Measurements from ENCODE around the gene PXDN.

The PXDN gene

DNA sequence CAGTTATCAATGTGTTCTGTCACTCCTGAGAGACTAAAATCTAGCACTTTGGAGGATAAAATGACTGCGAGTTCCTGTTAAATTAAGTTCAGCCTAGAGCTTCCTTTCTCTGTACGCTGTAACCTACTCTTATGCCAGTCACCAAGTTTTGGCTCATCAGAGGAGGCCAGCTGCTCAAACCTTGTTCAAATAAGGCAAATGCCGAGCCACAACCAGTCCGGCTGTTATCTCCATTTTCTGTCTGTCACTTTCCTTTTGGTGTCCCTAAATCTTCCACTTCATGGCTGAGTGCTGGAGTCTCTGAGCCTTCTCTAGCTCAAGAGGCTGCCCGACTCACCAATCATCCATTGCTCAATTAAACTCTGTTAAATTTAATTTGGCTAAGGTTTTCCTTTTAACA is 33.5 kb upstream of the PXDN start:
- Histone ChIP-seq H3K4me1 (no peaks in the 10 kb centered on the region), H3K27me3 (no peaks in the 10 kb centered on the region), H3K4me3 (ENCODE audit: low read depth, low read length) (no peak overlapping the region), H3K36me3 (no peaks in the 10 kb centered on the region), H3K9me3 (no peaks in the 10 kb centered on the region)
- TF ChIP-seq, protein P1, sequence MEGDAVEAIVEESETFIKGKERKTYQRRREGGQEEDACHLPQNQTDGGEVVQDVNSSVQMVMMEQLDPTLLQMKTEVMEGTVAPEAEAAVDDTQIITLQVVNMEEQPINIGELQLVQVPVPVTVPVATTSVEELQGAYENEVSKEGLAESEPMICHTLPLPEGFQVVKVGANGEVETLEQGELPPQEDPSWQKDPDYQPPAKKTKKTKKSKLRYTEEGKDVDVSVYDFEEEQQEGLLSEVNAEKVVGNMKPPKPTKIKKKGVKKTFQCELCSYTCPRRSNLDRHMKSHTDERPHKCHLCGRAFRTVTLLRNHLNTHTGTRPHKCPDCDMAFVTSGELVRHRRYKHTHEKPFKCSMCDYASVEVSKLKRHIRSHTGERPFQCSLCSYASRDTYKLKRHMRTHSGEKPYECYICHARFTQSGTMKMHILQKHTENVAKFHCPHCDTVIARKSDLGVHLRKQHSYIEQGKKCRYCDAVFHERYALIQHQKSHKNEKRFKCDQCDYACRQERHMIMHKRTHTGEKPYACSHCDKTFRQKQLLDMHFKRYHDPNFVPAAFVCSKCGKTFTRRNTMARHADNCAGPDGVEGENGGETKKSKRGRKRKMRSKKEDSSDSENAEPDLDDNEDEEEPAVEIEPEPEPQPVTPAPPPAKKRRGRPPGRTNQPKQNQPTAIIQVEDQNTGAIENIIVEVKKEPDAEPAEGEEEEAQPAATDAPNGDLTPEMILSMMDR (IDR thresholded peaks at IDR 0.05; ENCODE audit: low read depth, low read length): no peak
- no peak for DNase-seq

DNA sequence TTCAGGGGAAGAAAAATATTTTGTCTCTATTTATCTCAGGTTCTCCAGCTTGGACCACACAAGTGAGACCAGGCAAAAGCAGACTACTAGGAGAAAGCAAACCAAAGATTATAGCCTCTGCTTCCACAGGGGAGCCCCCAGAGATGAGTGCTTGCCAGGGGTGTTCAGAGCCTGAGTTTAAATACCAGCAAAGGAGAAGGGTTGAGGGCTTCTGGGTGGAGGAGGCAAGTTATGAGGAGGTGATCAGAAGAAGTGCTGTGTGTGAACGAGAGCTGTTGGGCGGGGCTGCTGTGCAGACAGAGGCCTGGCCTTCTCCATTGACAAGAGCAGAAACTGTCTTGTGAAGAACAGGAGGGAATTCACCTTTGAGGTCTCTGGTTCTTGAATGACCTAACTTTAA is 32.8 kb upstream of the PXDN start:
- no peaks in the 10 kb centered on the region for H3K9me3 ChIP-seq
- no peaks in the 10 kb centered on the region for H3K27me3 ChIP-seq
- H3K4me3 ChIP-seq (ENCODE audit: low read depth, low read length): no peak overlapping the region
- DNase-seq: no peak
- no peaks in the 10 kb centered on the region for H3K4me1 ChIP-seq
- TF ChIP-seq, protein P1 (IDR thresholded peaks at IDR 0.05; ENCODE audit: low read depth, low read length): no peak
- no peaks in the 10 kb centered on the region for H3K36me3 ChIP-seq

DNA sequence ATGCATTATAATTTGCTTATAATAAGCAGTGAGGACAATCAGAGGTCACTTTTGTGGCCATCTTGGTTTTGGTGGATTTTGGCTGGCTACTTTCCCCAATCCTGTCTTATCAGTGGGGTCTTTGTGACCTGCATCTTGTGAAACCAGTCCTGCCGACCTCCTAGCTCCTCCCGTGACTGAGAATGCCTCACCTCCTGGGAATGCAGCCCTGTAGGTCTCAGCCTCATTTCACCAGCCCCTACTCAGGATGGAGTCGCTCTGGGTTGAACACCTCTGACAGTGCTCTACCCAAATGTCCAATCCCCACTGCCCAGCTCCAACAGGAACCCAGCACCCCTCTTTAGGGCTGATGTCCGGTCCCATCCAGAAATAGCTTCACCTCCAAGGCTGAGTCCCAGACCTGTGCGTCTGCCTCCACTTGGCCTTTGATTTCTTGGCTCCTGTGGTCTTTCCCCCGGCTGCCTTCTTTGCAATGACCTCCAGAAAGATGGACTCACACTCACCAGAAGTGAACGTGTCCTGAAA is 31.3 kb upstream of the PXDN start:
- Histone ChIP-seq H3K4me1 (no peaks in the 10 kb centered on the region), H3K36me3 (no peaks in the 10 kb centered on the region), H3K27me3 (no peaks in the 10 kb centered on the region), H3K9me3 (no peaks in the 10 kb centered on the region), H3K4me3 (ENCODE audit: low read depth, low read length) (no peak overlapping the region)
- TF ChIP-seq, protein P1 (IDR thresholded peaks at IDR 0.05; ENCODE audit: low read depth, low read length): no peak
- no peak for DNase-seq

DNA sequence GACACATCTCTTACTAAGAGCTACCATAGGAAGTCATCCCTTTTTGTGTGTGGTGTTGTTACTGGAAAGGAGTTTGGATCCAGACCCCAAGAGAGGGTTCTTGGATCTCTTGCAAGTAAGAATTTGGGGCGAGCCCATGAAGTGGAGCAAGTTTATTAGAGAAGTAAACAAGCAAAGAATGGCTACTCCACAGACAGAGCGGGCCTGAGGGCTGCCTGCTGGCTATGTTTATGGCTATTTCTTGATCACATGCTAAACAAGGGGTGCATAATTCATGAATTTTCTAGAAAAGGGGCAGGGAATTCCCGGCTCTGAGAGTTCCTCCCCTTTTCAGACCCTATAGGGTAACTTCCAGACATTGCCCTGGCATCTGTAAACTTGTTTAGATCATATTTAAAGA is 30.6 kb upstream of the PXDN start:
- H3K4me3 ChIP-seq (ENCODE audit: low read depth, low read length): no peak overlapping the region
- TF ChIP-seq, protein P1 (IDR thresholded peaks at IDR 0.05; ENCODE audit: low read depth, low read length): no peak
- no peaks in the 10 kb centered on the region for H3K9me3 ChIP-seq

DNA sequence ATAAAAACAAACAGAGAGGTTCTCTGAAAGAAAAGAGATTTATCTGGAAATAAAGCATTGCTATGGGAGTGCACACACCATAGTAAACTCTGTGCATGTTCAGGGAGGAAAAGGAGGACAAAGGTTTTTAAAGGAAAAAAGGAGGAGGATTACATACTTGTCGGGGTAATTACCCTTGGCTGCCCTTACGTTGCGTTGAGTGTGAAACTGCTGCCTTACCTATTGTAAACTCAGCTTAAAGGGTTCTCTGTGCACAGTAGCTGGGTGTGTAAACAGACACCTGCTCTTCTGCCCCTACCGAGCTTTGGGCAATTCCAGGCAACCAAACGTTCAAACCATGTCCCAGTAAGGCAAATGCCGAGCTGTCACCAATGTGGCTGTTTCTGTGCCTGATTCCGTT is 29.6 kb upstream of the PXDN start:
- Histone ChIP-seq H3K36me3 (no peaks in the 10 kb centered on the region), H3K27me3 (no peaks in the 10 kb centered on the region), H3K4me3 (ENCODE audit: low read depth, low read length) (no peak overlapping the region), H3K9me3 (no peaks in the 10 kb centered on the region), H3K4me1 (no peaks in the 10 kb centered on the region)
- TF ChIP-seq, protein P1 (IDR thresholded peaks at IDR 0.05; ENCODE audit: low read depth, low read length): no peak
- no peak for DNase-seq

More for the DNA sequence above, 30.6 kb upstream of the PXDN start:
- no peaks in the 10 kb centered on the region for H3K36me3 ChIP-seq
- no peak for DNase-seq
- no peaks in the 10 kb centered on the region for H3K4me1 ChIP-seq
- H3K27me3 ChIP-seq: no peaks in the 10 kb centered on the region

DNA sequence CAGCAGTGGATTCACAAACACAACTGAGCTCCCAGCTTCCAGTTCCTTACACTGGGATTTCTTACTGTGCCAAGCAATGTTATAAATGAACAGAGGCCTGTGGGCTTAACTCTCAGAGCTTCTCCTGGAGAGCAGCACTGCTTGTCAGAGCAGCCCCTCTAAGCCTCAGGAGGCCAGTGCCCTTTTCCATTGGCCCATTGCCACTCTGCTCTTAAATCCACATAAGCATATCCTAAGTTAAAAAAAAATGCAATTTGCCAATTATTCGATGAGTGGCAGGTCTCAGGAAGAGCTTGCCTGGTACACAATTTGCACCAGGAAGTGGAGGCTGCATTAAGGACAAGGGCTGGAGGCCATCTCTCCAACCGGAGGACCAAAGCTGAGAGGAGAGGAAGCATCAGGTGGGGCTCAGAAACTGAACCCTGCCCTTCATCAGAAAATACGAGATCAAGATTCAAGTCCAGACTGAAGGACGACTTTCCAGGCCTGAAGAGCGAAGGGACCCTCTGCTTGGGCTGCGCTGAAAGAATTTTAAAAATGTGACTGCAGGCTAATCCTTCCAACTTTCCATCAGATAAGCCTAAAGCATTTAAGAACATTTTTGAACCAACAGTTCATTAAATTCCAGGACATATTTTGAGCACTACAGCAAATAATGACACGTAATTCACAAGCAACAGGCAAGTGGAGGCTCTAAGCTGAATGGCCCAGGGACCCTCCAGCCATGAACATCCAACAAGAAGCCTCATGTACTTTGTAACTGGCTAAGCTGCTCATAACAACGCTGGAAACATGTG is 28.4 kb upstream of the PXDN start:
- no peaks in the 10 kb centered on the region for H3K4me1 ChIP-seq
- no peaks in the 10 kb centered on the region for H3K36me3 ChIP-seq
- no peaks in the 10 kb centered on the region for H3K27me3 ChIP-seq
- no peak for DNase-seq
- TF ChIP-seq, protein P1 (IDR thresholded peaks at IDR 0.05; ENCODE audit: low read depth, low read length): no peak
- H3K4me3 ChIP-seq (ENCODE audit: low read depth, low read length): no peak overlapping the region
- no peaks in the 10 kb centered on the region for H3K9me3 ChIP-seq
